ENCODE data around the gene MSI2.

The MSI2 gene

DNA sequence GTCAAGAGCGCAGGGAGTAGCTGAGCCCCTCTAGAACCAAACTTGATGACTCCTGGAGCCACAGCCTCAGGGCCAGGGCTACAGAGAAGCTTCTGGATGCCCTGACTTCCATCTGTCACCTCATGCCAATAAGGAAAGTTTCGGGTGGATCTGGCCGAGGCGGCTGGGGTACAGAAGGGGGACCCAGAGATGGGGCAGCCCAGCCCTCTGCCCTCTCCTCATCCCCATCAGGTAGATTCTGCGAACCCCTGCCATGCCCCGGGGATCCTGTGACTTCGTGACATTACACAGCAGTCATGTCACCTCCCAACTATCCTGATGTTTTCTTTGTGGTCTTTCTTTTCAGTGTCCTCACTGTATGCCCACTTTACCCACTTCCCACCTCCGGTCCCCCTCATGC, 374.4 kb downstream of the MSI2 start:
- DNase-seq (ENCODE audit: low read depth in 2 of 2), result no peak

DNA sequence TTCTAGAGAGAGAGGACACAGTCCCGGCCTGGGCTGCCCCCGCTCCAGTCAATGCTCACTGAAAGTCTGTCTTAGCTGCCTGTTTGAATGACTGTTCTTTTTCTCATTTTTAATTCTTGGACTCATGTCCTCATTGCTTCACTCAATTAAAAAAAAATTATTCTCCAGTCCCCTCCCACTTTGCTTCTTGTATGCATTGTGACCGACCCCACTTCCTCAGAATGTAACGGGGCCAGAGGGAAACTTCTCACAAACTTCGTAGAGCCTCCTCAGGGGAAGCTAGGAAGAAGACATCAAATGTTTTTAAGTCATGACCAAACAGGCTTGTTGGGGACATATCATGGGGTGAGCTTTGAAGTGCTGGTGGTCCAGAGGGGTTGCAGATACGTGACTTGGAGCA, 375.5 kb downstream of the MSI2 start:
- no peak for DNase-seq (ENCODE audit: low read depth in 2 of 2)

DNA sequence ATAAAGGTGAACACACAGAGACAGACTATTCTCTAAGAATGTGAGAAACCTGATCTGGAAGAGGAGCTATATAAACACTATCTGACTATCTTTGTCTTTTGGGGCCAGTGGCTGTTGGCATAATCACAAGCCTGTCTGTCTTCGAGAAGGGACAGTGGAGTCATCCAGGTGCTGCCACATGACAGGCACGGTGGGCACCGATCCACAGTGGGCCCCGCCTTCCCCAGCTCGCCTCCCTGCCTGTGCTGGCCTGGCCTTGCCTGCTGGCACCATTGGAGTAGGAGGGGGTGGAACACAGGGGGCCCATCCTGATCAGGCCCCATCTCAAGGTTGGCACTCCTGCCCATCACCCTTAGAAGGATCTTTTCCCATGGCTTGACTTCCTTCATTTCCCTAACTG, 376.0 kb downstream of the MSI2 start:
- DNase-seq (ENCODE audit: low read depth in 2 of 2), result no peak

DNA sequence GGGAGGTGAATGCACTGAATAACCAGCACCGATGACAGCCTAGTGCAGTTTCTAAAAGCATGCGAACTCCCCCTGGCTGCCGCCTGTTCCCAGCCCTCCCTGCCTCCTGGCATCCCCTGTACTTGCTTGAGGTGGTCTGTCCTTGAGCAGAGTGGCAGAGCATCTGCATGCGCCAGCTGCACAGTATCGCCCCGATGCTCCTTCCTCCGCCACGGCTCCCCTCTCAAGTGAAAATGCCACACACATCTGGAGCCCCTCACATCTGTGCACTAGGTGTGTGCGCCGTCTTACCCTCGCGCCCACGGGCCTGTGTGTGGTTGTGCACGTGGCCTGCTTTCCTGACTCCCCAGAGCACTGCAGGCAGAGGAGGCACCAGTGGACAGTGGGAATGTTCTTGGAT, 376.9 kb downstream of the MSI2 start:
- DNase-seq (ENCODE audit: low read depth in 2 of 2), result no peak

DNA sequence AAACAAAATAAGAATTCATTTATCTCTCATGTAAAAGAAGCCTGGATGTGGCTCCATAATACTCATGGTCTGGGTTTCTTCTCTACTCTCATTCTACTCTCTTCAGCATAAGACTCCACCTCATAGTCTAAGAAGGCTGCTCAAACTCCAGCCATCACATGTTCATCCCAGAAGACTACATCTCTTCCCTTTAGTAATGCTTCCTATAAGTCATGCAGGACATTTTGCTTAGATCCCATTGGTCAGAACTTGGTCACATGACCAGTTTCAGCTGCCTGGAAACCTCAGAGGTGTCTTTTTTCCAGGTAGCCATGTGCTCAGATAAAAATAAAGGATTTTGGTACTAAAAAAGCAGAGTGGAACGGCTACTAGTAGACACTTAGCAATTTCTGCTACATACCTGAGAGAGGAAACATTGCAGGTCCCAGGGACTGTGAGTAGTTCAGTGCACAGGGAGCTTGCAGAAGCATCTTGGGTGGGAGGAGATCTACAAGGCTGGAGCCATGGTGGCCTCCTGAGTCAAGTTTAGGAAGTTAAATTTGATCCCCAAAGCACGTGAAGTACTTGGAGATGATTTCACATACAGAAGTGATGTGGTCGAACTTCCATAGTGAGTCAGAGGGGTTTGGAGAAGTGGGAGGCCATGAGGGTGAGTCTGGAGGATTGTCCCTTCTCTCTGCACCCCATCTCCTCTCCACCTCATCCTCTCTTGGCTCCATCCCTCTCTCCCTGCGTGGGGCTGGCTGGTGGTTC, 378.6 kb downstream of the MSI2 start:
- no peak for DNase-seq (ENCODE audit: low read depth in 2 of 2)

DNA sequence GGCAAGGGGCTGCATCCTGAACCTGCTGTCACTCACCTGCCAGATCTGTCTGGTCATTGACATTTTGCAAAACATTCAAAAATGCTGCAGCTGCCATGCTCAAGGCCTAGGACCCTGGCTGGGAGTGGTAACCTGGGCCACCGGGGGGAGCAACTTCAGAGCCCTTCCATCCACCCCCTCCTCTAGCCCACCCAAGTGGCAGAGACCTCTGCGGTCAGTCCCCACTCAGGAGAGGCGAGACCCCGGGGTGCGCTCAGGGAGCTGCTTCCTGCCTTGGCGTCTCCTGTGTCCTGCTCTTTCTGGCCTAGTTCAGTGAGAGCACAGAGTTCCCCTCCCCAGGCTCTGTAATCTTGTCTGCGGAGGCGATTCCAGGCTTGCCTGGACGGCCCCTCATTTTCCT, 380.0 kb downstream of the MSI2 start:
- DNase-seq (ENCODE audit: low read depth in 2 of 2), result no peak

DNA sequence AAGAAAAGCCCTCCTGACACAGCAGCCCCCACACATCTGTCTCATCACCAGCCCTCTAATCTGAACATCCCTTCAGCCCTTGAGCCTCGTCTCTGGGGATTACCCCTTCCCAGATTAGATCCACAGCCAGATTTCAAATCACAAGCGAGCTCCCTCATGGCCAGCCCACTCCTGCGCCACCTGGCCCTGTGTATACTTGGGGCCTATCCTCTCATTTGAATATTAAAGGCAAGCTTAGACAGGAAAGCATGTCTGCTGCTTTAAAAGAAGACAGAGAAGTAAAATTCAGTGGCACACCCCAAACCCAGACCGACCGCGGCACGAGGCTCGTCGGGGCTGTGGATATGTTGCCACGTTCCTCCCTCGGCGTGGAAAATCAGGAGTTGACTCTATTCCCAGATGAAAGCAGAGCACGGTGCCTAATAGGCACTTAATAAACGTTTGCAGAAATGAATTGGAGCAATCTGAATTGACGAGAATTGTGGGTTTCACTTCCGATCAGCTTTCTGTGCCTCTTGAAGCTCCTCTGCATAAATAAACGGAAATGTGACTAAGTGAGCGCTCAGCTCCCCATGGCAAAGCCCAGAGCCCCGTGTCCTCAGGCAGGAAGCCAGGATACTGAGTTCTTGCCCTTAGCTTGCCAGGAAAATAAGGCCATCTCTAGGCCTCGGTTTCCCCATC, 380.8 kb downstream of the MSI2 start:
- no peak for DNase-seq (ENCODE audit: low read depth in 2 of 2)

DNA sequence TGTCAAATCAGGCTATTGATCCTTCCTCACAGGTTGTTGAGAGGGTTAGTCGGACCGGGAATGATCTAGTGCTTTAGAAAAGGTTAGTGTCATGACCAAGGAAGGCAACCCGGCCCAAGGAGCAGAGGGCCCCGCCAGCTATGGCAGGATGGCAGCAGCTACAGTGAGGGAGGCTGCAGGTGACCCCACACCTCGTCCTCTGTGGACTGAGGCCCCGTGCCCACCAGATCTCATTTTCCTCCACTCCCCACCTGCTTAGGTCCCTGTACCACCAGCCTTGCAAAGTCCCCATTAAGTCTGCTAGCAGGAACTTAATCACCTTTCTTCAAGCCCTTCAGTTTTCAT, 381.3 kb downstream of the MSI2 start:
- DNase-seq (ENCODE audit: low read depth in 2 of 2), result no peak

DNA sequence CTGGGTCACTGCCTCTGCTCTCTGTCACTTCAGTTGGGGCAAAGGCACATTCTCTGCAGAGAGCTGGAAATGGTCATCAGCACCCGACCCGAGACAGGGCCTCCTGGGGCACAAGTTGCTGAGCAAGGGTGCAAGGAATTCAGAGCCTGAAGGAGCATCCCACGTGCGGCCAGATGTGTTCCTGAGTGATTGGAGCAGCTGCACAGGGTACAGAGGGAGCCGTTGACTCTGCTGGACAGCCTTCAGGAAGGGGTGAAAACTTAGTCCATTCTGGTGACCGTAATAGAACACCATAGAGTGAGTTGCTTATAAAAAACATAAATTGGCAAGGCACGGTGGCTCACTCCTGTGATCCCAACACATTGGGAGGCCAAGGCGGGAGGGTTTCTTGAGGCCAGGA, 382.0 kb downstream of the MSI2 start:
- DNase-seq (ENCODE audit: low read depth in 2 of 2), result no peak

DNA sequence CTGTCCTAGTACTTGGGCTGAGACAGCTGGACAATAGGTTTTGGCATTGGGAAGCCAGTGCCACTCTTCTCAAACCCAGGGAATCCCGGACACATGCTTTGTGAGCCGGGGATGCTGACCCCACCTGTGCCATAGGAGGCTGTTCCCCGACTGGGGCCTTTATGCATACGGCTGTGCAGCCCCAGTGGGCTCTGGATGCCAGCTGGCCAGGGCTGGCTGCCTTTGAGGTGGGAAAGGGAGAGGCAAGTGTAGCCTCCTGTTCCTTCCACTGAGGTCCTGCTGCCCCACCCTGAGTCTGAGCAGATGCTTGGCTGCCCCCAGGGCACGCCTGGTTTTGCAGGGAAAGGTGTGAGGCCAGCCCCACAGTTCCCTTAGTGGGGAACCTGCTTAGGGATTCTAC, 383.1 kb downstream of the MSI2 start:
- DNase-seq (ENCODE audit: low read depth in 2 of 2), result no peak

DNA sequence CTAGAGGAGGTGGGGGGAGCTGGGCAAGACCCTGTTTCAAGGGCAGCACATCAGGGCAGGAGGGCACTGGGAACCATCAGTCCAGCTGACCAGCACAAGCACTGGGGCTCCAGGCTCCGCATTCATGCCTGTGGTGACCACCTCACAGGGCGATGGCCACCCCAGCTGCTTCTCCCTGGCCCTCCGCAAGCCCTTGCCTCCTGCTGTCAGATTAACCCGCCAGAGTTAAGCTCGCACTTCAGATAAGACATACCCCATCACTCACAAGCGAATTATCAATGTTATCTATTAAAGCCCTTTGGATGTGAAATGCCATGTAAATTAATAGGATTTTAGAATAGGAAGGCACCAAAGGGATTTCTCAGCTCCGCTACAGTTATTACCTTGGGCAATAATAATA, 383.8 kb downstream of the MSI2 start:
- DNase-seq (ENCODE audit: low read depth in 2 of 2), result no peak

DNA sequence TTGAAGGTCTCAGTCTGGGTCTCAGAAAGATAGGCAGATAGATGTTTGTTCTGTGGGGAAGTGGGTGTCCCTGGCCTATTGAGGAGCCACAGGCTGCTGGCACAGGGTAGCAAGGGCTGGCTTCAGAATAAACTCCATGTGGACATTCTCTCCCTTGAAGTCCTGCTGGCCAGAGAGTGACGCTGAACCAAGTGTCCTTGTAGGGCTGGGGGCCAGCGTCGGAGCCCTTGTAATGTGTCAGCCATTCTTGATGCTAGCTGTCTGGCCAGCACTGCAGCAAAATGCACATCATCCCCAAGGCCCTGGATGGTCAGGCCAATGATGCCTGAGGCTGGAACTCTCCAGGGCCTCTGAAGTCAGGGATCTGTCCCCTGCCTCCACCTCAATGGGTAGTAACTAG, 385.4 kb downstream of the MSI2 start:
- no peak for DNase-seq (ENCODE audit: low read depth in 2 of 2)

DNA sequence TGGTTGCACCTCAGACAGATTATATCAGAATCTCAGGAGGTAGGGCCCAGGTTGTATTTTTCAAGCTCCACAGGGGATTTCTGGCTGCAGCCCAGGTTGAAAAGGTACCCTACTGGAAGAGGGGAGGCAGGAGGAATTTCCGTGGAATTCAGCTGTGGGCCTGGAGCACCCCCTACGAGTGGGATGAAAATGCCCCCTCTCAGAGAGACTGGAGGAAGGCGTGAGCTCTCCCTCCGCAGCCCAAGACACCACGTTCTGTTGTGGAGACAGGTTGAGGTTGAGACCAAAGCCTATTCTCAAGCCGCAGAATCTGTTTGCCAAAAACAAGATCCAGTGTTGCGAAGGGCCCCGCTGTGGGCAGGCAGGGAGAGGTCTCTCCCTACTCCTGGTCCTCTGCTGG, 386.7 kb downstream of the MSI2 start:
- DNase-seq (ENCODE audit: low read depth in 2 of 2), result no peak

DNA sequence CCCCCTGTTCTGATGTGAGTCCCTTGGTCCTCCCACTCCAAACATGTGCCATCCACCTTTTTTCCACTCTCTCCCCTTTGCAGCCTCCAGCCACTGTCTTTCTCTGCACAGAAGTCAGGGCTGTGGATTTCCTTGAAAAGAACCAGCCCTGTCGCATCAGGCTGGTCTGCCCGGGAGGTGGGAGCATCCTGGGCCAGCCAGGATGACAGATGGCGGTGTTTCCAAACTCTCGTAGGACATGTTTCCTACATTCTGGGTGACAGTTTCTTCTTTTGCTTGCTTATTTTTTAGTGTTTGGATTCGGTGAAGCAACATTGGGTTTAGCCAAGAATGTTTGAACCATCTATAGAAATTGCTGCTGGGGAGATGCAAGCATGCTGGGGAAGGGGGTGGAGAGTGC, 388.0 kb downstream of the MSI2 start:
- no peak for DNase-seq (ENCODE audit: low read depth in 2 of 2)

DNA sequence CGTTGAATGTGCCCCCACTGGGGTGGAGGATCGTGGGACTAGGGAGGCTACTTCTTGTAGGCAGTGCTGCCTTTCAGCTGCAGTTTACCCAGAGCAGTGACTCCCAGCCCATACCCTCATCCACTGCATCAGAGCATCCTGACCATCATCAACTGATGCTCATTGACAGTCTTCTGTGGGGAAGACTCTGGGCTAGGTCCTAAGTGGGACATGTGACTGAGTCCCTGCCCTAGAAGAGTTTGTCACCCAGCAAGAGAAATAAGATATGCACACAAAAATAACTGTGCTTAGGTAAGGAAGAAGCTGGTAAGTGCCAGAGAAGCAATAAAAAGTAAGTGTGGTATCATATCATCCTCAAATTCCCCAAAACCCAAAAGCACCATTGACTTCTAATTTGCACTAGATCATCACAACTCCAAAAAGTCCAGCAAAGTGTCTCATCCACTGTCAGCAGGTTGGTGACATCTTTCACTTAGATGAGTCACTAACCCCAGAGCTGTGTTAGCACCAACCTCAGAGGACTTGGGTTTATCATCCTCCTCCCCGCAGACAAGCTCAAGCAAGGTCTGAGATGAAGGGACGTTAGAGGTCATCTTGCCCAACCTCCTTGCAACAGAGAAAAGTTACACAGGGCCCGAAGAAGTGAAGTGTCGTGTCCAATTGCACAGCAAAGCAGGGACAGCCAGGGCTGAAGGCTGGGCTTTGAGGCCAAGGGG, 389.8 kb downstream of the MSI2 start:
- DNase-seq (ENCODE audit: low read depth in 2 of 2), result no peak

DNA sequence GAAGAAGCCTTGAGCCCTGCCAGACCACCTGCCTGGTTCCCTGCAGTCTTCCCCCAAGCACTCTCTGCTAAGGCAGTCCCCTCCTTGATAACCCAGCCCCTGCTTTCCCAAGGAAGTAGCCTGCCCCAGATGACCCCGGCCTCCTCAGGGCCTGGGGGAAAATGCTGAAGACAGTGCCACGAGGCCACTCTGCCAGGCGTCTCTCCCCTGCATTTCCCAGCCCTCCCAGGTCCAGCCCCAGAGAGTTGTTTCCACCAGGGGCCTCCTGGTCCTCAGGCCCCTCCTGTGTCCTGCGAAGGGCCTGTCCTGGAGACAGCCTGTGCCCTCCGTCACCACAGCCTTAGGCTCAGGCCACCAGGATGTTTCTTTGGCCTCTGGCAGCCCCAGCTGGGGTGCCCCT, 392.4 kb downstream of the MSI2 start:
- no peak for DNase-seq (ENCODE audit: low read depth in 2 of 2)

DNA sequence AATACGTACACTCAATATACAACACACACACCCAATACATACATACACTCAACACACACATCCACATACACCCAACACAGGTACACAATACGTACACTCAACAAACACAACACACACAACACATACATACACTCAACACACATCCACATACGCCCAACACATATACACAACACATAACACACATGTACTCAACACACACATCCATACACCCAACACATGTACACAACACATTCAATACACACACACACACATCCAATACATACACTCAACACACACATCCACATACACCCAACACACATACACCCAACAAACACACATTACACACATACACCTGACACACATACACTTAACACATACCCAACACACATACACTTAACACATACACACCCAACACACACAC, 392.9 kb downstream of the MSI2 start:
- DNase-seq (ENCODE audit: low read depth in 2 of 2), result no peak

DNA sequence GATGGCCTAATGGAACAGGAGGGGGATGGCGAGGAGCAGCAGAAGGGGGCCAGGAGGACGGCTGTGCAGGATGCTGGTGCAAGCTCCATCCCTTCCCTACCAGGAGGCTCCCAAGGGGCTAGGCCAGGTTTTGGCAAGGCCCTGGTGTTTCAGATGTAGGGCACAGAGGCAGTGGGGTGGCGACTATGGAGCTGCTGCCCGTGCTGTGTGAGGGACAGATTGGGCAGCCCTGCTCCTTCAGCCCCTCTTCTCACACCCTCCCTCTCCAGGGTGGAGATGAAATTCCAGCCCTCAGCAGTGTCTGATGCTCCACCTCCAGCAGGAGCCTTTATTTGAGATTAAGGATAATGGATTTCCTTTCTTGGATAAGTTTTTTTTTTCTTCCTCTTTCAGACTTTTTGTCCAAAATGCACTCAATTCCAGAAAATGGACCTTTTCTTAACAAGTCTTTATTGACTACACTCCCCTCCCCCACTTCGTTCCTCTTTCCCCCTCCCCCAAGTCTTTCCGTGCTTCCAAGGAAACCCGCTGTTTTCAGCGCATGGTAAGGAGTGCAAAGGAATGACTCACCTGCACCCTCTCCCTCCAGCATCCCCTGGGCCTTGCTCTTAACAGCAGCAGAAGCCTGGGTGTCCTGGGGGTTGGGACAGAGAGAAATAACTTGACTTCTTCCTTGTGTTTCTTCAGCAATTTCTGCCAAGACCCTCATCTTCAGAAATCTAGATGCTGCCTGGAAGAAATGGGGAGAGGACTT, 393.6 kb downstream of the MSI2 start:
- DNase-seq (ENCODE audit: low read depth in 2 of 2), result no peak

DNA sequence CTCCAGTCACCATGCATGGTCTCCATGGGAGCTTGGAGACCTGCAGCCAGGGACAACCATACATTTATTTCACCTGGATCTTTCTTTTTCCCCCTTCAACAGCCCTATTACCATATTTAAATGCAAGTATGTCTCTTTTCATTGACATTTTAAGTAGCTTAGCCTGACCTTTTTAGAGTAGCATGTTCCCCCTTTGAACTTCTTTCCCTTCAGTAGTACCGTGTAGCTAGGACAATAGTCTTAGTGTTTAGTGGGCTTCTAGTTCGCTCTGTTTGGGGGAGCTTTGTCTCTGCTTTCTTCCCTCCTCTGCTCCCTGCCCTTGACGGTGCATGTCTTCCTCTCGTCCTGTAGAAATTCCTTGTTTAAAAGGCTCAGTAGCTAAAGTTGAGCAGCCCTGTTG, 394.2 kb downstream of the MSI2 start:
- DNase-seq (ENCODE audit: low read depth in 2 of 2), result no peak

DNA sequence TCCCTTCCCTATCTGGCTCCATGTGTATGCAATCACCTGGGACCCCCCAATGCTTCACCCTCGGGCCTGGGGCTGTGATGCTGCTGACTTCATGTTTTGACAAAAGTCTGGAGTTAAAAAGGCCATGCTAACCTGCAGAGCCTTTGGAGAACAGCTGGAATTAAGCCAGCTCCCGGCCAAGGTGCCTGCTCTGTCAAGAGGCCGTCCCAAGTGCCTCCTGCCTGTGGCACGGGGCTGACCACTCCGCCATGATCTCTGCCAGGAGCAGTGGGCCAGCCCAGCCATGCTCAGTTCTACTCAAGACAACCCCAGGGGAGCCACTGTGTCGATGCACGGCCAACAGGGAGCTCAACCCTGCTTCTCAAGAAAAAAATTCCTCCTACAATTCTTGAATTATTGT, 395.1 kb downstream of the MSI2 start:
- DNase-seq (ENCODE audit: low read depth in 2 of 2), result no peak

DNA sequence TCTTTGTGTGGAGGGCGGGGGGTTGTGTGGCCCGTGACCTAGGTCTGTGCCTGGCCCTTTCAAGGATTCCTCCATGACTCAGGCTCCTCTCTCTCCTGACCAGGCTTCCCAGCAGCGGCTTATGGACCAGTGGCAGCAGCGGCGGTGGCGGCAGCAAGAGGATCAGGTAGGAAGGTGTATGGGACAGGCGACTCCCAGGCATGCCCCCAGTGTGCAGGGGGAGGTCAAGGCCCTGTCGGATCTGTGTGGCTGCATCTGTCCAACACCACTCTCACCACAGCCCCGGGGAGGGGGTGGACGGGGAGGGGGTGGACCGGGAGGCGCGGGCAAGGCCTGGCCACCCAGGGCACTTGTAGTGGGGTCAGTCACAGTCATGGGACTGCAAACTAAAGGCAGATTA, 395.7 kb downstream of the MSI2 start:
- DNase-seq (ENCODE audit: low read depth in 2 of 2), result no peak

DNA sequence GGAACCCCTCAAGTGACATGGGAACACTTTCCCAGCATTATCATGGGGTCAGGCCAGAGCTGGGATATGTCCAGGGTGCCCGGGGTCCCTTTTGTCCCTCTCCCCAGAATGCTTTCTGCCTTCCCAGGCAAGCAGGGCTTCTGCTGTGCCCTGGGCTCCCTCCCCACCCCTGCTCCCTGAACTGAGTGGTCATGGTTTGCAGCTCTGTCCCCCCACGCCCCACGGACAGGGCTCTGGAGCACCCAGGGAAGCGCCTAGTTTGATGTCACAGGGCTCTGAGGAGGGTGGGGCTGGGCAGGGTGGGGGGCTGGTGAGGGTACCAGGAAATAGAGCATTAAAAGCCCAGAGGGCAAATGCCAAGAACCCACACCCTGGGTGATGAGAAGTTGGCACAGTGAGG, 396.5 kb downstream of the MSI2 start:
- DNase-seq (ENCODE audit: low read depth in 2 of 2), result no peak

DNA sequence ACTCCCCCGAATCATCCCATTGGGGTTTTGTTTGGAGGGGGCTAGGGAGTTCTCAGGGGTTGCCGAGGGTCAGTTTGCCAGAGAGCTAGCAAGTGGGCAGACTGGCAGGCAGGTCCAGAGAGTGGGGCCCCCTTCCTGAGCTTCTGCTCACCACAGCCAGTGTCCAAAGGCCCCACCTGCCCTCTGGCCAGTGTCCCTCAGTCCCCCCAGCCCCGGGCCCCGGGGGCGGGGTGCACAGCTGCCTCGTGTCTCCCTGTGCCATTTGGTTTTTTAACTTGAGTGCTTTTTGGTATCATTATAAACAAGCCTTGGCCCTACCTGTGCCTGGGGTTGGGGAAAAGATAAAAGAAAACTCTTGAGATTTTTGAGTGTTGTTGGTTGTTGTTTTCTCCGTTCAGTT, 397.0 kb downstream of the MSI2 start:
- no peak for DNase-seq (ENCODE audit: low read depth in 2 of 2)

Measured in stimulated activated CD8-positive, alpha-beta memory T cell treated with anti-CD3 and anti-CD28 coated beads, Interleukin-2, amount 100 ng/mL, for 1 hour (primary cell).